Fibroblast of the conjunctiva (primary cell): ENCODE data around the gene THAP6.
"Not testable (repeated sequence)": the region's sequence is repeated elsewhere in the genome, so short reads cannot be mapped to it uniquely, and the experiment has no call there.

ENCODE experiments used
- DNase-seq: peaks from one replicate; pipeline ENCODE4 v3.0.0-alpha.2; 2010; ENCODE audit warnings: low read depth

The THAP6 gene

GRCh38 chr4:75514131-75514948 lies at the start of gene THAP6, which contains the start of gene RCHY1:
THAP6 (plus strand) TSS chr4:75514473; CDS start chr4:75515453, 980 bp downstream.
RCHY1 (minus strand) TSS chr4:75514403; CDS start chr4:75514286, 117 bp downstream.
- peak; percentile 91 for DNase-seq

GRCh38 chr4:75469896-75470295 lies 44.4 kb upstream of the THAP6 start:
- no peak for DNase-seq

DNA sequence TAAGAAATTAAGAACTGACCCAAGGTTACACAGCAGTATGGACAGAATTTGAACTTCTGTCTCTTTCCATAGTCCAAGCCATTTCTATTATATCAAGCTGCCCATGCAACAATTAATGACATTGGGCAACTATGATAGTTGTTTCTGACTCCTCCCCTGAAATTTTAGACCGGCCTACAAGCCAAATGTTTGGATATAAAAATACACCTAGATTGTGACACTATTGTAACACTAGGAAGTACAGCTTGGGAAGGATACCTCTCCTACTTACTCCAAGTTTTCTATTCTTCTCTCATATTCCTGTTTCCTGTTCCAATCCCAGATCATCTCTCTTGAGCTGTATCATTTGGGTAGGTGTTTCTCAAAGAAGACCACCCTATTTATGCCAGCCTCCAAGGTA lies 43.5 kb upstream of the THAP6 start:
- no peak for DNase-seq

- no peak for DNase-seq
These were observed 37.1 kb upstream of the THAP6 start for GRCh38 chr4:75477201-75477600.

GRCh38 chr4:75484190-75484589 lies 30.1 kb upstream of the THAP6 start:
- DNase-seq: no peak

- DNase-seq: no peak
These were observed 24.1 kb upstream of the THAP6 start for GRCh38 chr4:75490155-75490554.

GRCh38 chr4:75494563-75494962 lies 19.7 kb upstream of the THAP6 start:
- DNase-seq: peak; percentile 63

DNA sequence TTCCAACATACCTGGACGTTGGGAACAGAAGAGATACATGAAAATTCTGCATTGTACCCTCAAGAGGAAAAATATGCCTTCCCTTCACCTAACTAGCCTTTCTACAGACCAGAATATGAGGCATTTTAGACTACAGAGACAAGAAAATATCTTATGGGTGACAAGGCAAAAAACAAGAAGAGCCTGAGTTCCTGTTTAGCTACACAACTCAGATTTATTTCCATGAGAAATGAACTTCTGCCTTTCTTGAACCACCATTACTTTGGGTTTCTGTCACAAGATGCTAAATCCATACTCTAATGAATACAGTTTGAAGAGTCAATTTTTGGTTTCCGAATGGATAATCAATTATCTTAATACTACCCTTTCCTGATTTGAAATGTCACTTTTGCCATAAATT lies 18.8 kb upstream of the THAP6 start:
- DNase-seq: no peak

GRCh38 chr4:75496406-75496805 lies 17.9 kb upstream of the THAP6 start:
- DNase-seq: no peak

- no peak for DNase-seq
These were observed 17.1 kb upstream of the THAP6 start for GRCh38 chr4:75497133-75497532.

DNA sequence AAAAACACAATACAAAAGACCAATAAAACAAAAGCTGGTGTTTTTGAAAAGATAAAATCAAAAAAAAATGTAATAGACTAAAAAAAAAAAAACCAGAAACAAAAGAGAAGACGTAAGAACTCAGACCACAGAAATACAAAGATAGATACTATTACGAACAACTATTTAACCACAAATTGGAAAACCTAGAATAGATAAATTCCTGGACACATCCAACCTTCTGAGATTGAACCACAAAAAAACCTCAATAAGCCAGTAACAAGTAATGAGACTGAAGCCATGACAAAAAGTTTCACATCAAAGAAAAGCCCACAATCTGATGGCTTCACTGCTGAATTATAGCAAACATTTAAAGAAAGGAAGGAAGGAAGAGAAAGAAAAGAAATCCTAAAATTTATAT lies 16.2 kb upstream of the THAP6 start:
- no peak for DNase-seq

DNA sequence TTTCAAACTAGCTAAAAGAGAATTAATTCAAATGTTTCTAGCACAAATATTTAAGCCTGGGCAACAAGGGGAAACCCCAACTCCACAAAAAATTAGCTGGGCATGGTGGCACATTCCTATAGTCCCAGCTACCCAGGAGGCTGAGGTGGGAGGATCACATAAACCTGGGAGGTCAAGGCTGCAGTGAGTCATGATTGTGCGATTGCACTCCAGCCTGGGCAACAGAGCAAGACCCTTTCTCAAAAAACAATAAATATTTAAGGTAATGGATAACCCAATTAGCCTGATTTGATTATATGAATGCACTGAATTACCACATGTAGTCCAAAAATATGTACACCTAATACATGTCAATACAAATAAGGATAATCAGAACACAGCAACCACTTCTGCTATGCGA lies 14.4 kb upstream of the THAP6 start:
- DNase-seq: no peak

DNA sequence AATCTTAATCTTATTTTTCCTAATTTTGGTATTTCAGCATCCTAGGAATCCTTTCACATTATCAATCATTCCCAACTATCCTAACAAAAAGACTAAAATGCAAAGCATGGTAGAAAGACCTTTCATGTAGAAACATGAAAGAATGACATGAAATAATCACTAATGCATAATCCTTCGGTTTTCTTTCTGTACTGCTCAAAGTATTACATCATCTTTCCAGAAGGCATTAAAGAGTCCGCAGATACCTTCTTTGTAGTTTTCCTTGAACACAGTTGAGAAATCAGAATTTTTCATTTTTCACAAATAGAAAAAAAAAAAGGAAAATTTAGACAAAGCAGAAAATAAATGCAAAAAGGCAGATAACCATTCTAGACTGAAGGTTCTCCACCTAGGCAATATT lies 11.6 kb upstream of the THAP6 start:
- no peak for DNase-seq

DNA sequence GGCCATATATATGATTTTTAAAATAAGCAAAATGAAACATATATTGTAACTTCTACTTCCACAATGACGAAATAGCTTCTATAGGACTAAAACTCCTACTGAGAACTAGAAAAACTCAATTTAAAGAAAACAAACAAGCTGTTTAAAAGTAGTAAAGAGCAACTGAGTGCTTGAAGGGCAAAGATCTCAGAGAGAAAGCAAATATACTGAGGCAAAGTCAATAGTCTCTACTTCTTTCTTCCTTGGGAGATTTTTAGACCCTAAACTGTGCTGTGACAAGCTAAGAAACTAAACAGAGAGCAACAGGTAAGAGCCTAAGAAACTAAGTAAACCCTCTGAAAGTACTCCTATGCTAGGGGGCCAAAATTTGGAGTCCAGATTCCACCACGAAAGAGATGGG lies 8.6 kb upstream of the THAP6 start:
- no peak for DNase-seq

- not testable (repeated sequence) for DNase-seq
These were observed 4.7 kb upstream of the THAP6 start for GRCh38 chr4:75509592-75509991.

DNA sequence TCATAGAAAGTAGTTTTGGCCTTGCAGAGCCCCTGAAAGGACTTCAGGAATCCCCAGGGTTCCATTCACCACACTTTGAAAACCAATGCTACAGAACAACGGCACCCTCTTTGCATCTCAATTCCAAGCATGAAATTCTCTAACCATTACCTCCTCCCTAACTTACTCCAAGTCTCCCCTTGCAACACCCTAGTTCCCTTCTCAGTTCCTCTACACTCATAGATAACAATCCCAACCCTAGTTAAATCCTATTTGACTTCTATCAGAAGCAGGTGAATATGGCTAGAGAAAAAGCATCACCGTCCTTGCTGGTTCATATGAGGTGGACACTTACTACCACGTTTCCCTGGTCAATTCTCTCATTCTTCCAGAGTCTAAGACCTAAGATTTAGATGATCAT lies 2.4 kb upstream of the THAP6 start:
- no peak for DNase-seq

DNA sequence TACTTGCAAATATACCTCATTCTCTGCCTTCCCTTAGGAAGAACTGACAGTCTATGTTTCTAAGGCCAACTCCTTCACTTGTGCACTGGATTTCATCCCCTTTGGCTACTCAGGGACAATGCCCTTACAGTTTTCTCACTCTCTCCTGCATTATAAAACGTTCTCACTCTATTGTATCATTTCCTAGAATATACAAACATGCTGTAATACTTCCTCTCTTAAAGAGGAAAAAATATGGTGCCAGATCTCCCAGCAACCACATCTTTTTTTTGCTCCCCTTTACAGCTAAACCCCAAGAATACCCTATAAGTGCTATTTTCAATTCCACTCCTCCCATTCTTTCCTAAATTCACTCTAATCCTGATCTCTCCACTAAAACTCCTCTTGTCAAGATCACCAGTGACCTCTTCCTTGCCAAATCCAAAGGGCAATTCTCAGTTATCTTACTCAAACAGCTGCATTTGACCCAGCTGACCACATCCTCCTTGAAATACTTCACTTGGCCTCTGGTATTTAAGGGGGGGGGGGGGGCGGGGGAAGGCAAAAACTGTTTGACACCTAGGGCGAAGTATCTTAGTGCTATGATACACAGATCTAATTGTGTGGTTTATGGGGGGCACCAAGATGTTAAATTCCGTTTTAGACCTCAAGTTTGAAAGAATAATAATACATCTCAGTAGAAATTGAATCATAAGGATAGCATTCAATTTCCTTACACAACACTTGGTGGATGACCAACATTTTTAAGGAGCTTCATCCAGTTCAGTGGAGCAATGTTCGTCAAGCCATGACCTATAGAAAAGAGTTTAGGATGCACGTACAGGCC lies 1.7 kb upstream of the THAP6 start:
- DNase-seq: no peak

DNA sequence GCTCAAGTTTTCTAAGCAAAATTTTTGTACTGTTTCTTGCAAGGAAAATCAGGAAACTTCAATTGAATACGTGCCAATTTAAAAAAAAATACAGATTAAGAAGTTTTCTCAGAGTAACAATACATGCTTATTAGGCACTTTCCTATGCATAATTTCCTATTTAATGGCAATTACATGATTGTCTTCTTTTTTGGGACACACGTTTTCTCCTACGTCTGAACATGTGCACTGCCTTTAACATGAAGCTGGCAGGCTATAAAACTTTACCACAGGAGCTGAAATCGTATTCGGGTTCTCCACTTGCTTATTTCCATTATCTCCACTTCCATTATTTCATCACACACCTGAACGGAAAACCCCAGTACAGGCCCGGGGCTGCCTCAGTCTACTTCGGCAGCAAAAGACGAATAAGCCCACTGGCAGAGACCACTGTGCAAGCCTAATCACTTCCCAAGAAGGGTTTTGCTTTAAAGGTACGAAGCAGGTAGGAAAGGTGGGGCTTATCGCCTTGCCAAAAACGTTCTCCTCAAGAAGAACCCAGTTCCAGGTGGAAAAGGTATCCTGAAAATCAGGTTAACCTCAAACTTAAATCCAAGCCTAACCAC lies 645 bp upstream of the THAP6 start:
- DNase-seq: no peak

DNA sequence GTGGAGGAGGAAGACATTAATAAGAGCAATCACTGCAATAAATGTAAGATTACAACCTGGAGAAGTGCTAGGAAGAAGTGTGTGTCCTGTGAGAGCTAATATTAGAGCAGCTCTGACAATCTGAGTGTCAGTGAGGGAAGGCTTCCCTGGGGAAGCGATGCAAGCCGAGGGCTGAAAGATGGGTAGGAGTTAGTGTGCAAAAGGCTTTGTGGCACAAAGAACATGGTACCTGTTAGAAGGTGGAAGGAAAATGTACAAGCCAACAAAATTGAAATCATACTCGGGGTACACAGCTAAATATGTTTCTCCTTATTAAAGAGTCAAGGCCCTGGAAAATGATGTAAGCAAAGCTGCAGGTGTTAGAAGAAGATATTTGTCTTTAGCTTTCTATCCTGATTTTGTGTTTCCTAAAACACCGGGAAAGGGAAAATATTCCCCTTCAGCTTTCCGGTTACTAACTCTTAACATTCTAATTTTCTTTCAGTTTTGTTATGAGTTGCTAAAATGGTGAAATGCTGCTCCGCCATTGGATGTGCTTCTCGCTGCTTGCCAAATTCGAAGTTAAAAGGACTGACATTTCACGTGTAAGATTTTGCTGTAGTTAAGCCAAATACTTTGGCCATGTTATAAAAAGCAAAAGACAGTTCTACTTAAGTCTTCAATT lies 808 bp downstream of the THAP6 start:
- DNase-seq: no peak

DNA sequence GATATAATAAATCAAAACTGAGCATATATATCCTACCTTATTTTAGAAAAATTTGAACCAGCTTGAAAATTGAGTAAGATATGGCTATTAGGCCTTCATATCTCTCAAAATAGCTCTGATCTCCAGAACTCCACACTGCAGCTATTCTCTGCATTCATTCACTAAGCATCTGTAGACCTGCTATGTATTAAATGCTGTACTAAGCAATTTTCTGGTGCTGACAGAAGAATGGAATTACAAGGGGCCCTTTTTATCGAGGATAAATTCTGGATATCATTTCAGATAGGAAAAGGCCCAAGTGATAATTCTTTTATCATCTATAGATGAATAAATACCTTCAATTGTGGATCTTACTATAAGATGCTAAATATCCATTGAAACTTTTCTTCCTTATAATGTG lies 1.9 kb downstream of the THAP6 start:
- DNase-seq: no peak

DNA sequence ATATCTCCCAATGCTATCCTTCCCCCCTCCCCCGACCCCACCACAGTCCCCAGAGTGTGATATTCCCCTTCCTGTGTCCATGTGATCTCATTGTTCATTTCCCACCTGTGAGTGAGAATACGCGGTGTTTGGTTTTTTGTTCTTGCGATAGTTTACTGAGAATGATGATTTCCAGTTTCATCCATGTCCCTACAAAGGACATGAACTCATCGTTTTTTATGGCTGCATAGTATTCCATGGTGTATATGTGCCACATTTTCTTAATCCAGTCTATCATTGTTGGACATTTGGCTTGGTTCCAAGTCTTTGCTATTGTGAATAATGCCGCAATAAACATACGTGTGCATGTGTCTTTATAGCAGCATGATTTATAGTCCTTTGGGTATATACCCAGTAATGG lies 5.2 kb downstream of the THAP6 start:
- not testable (repeated sequence) for DNase-seq

DNA sequence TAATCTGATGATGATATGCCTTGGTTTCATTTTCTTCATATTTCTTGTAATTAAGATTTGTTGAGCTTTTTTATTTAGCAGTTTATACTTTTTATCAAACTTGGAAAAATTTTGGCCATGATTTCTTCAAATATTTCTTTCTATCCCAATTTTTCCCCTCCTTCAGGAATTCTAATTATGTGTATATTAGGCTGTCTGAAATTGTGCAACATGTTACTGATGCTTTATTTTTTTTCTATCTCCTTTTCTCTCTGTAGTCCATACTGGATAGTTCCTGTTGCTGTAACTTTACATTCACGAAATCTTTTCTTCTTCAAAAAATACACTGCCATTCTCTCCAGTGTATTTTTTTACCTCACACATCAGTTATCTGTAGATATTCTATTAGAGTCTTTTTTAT lies 10.8 kb downstream of the THAP6 start:
- no peak for DNase-seq
